NCI-H748 (cell line): ENCODE results near the gene DSG2.
A peak's percentile ranks its signal among the peaks of the same experiment; 100 is the strongest.
"Not testable (repeated sequence)": the region's sequence is repeated elsewhere in the genome, so short reads cannot be mapped to it uniquely, and the experiment has no call there.

Source experiments
- DNase-seq: peaks from one replicate; lab custom pipeline; 2025; ENCODE audit not compliant: unreplicated experiment; lab: John Stamatoyannopoulos, UW

DSG2 gene

DNA sequence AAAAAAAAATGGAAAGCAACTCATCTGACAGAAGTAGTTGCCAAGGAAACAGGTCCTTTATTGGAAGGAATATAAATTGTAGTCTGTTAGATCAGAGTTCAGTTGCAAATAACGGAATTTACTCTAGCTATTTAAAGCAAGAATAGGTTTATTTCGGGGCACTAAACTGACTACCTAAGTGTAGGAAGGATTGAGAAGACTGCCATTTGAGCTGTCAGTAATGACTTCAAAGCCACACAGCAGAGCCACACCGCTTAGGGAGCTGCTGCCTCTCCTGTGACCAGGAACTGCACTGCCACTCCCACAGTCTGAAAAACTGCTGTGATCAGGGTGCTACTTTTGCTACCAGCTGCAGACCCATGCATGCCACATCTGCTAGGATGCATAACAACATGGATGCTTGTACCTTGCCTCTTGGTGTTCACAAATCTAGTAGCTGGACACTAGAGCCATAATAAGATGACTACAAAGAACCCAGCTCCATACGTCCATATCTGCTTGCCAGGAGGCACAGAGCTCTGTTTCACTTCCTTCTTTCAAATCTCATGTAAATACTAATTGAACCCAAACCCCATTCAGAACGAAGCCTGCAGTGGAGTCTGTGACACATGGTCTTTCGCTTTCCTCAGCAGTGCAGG, 2.2 kb downstream of the DSG2 start:
- no peak for DNase-seq

DNA sequence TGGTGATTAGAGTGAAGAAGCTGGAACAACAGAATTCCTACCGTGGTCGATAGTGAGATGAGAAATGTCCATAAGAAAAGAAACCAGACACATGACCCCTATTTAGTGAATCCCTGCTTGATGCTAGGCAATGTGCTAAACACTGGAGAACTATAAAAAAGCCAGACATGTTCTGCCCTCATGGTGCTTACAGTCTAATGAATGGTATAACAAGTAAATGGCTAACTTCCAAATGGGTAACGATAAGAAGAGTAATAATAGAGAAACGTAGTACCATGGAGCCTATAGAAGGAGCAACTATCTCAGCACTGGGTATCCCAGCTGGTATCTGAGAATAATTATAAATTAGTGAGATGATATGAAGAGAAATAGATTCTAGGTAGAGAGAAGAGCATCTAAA, 5.0 kb downstream of the DSG2 start:
- DNase-seq: no peak

GRCh38 chr18:31504455-31505147, 6.6 kb downstream of the DSG2 start:
- no peak for DNase-seq

- no peak for DNase-seq
Measured at GRCh38 chr18:31505156-31505555, 7.2 kb downstream of the DSG2 start.

- peak; percentile 3 for DNase-seq
Measured at GRCh38 chr18:31506024-31506742, 8.2 kb downstream of the DSG2 start.

DNA sequence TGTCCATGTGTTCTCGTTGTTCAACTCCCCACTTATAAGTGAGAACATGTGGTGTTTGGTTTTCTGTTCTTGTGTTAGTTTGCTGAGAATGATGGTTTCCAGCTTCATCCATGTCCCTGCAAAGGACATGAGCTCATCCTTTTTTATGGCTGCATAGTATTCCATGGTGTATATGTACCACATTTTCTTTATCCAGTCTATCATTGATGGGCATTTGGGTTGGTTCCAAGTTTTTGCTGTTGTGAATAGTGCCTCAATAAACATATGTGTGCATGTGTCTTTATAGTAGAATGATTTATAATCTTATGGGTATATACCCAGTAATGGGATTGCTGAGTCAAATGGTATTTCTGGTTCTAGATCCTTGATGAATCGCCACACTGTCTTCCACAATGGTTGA, 9.1 kb downstream of the DSG2 start:
- not testable (repeated sequence) for DNase-seq

DNA sequence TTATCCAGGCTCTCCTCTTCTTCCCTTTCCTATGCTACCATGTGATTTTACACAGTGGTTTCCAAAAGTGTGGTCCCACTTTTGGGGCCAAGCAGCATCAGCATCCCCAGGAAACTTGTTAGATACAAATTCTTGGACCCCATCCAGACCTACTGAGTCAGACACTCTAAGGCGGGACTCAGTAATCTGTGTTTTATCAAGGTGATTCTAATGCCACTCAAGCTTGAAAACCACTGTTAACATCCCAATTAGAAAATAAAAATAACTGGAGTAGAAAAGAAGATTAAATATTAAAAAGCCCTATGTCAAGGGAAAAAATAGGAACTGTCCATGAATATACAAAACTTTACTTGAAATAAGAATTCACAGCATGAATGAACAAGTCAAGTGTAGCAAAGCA, 10.8 kb downstream of the DSG2 start:
- no peak for DNase-seq

- no peak for DNase-seq
Measured at GRCh38 chr18:31509571-31509970, 11.6 kb downstream of the DSG2 start.

DNA sequence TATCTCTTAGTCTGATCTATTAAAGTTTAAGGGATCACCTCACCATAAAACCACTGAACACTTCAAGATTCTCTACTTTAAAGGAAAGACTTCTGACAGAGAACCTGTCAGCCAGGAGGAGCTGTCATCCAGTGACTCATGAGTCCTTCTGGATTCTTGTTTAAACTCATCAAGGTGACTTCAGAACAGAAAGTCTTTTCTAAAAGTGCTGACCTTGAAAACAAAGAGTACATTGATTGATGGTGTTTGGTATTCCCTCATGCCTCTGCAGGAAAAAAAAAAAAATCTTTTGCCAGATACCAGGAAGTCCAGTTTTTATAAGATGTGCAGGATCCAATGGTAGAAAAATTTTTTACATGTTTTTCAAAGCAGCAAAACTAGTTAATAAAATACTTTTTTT, 12.3 kb downstream of the DSG2 start:
- no peak for DNase-seq

- no peak for DNase-seq
Measured at GRCh38 chr18:31511098-31511497, 13.1 kb downstream of the DSG2 start.

- DNase-seq: no peak
Measured at GRCh38 chr18:31512203-31512764, 14.3 kb downstream of the DSG2 start.

GRCh38 chr18:31513189-31513935, 15.4 kb downstream of the DSG2 start:
- DNase-seq: no peak

GRCh38 chr18:31516437-31516836, 18.5 kb downstream of the DSG2 start:
- no peak for DNase-seq

GRCh38 chr18:31526374-31526773, 28.4 kb downstream of the DSG2 start:
- no peak for DNase-seq

DNA sequence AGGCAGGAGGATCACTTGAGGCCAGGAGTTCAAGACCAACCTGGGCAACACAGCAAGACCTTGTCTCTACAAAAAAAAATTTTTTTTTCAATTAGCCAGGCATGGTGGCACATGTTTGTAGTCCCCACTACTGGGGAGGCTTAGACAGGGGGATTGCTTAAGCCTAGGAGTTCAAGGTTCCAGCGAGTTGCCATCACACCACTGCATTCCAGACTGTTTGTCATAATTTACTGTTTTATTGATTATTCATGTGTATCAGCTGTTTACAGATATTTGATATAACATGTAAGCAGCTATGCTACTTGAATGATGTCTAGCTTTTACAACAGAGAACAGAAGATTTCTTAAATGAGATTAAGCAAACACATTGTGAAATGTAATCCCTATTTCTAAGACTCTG, 35.3 kb downstream of the DSG2 start:
- no peak for DNase-seq

- DNase-seq: no peak
Measured at GRCh38 chr18:31538837-31539236, 40.9 kb downstream of the DSG2 start.

DNA sequence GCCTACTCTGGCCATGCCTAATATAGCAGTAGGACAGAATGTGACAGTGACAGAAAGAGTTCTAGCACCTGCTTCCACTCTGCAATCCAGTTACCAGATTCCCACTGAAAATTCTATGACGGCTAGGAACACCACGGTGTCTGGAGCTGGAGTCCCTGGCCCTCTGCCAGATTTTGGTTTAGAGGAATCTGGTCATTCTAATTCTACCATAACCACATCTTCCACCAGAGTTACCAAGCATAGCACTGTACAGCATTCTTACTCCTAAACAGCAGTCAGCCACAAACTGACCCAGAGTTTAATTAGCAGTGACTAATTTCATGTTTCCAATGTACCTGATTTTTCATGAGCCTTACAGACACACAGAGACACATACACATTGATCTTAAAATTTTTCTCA, 48.5 kb downstream of the DSG2 start:
- no peak for DNase-seq

GRCh38 chr18:31548853-31549252, 50.9 kb downstream of the DSG2 start:
- DNase-seq: no peak

GRCh38 chr18:31549416-31549815, 51.4 kb downstream of the DSG2 start:
- DNase-seq: no peak

DNA sequence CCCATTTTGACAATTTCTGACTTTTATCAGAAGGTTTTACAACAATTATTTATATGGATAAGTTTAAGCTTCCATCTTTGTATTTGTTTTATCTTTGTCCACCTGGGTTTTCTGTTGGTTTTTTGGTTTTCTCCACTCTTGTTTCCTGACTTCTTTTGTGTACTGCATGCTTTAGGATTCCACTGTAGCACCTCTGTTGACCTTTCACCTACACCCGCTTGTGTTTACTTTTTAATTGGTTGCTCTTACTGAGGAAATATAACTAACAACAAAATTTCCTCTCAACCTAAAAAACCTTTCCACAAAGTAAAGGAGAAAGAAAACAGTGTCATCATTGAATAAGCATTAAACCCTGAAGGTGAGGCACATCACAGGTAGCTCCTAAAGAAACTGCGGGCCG, 53.9 kb downstream of the DSG2 start:
- DNase-seq: no peak

DNA sequence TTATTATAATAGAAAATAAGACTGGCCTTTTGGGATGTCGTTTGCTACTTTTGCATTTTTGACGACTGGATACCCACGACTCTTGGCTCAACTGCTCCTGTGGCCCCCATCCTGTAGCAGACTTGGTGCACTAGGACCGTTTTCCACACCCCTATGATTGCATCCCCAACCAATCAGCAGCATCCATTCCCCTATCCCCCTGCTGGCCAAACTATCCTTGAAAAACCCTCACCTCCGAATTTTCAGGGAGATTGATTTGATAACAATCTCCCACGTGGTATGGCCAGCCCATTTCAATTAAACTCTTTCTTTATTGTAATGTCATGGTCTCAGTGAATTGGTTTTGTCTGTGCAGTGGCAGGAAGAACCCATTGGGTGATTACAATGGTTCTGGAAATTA, 55.8 kb downstream of the DSG2 start:
- no peak for DNase-seq
